Hepatocyte (in vitro differentiated cells): ENCODE measurements around the gene CALHM6. TPM values are rescaled to one million over a fixed set of nuclear protein-coding genes. Genes with fewer than 3 reads are reported as not detected.

Experiments used
- DNase-seq: peaks from one replicate; pipeline ENCODE4 v3.0.0-alpha.2; 2016; ENCODE audit warnings: low spot score
- H2AFZ ChIP-seq: fragments of 200-600 bp; sonication (generic); 2 replicates; pipeline ENCODE4 v1.6.0; 2016; ENCODE audit warnings: antibody characterized with exemption, mild to moderate bottlenecking
- H3K27ac ChIP-seq: fragments of 200-600 bp; sonication (generic); 2 replicates; pipeline ENCODE4 v1.5.1; 2016; ENCODE audit warnings: mild to moderate bottlenecking
- H3K27me3 ChIP-seq: fragments of 200-600 bp; sonication (generic); 2 replicates; pipeline ENCODE4 v1.6.1; 2016
- H3K36me3 ChIP-seq: fragments of 200-600 bp; sonication (generic); replicated peaks from 2 replicates; pipeline ENCODE4 v1.5.1; 2016; ENCODE audit warnings: low read depth; ENCODE audit not compliant: insufficient read depth
- H3K4me1 ChIP-seq: fragments of 200-600 bp; sonication (generic); 2 replicates; pipeline ENCODE4 v1.5.1; 2016; ENCODE audit warnings: mild to moderate bottlenecking, moderate library complexity; ENCODE audit not compliant: insufficient read depth
- H3K4me2 ChIP-seq: fragments of 200-600 bp; sonication (generic); 2 replicates; pipeline ENCODE4 v1.6.0; 2016
- H3K4me3 ChIP-seq: fragments of 200-600 bp; sonication (generic); 2 replicates; pipeline ENCODE4 v1.5.1; 2016; ENCODE audit warnings: mild to moderate bottlenecking
- H3K79me2 ChIP-seq: fragments of 200-600 bp; sonication (generic); 2 replicates; pipeline ENCODE4 v1.6.0; 2017; ENCODE audit warnings: mild to moderate bottlenecking
- H3K9me2 ChIP-seq: fragments of 200-600 bp; sonication (generic); replicated peaks from 2 replicates; pipeline ENCODE4 v1.6.0; 2017; ENCODE audit warnings: mild to moderate bottlenecking; ENCODE audit not compliant: insufficient read depth
- H3K9me3 ChIP-seq: fragments of 200-600 bp; sonication (generic); 2 replicates; pipeline ENCODE4 v1.5.1; 2016; ENCODE audit warnings: low read depth, mild to moderate bottlenecking
- H4K20me1 ChIP-seq: fragments of 200-600 bp; sonication (generic); 2 replicates; pipeline ENCODE4 v1.6.0; 2016; ENCODE audit warnings: mild to moderate bottlenecking; ENCODE audit not compliant: insufficient read depth, poor library complexity, severe bottlenecking
- CTCF ChIP-seq: fragments of 200-600 bp; sonication (generic); IDR thresholded peaks from 2 replicates; pipeline ENCODE4 v1.5.1; 2016; ENCODE audit warnings: antibody characterized with exemption, mild to moderate bottlenecking; ENCODE audit not compliant: poor library complexity
- EZH2 ChIP-seq: fragments of 200-600 bp; sonication (generic); IDR thresholded peaks from 2 replicates; pipeline ENCODE4 v1.6.1; 2016; ENCODE audit warnings: antibody characterized with exemption, mild to moderate bottlenecking, borderline replicate concordance
- EZH2phosphoT487 ChIP-seq: fragments of 200-600 bp; sonication (generic); IDR thresholded peaks from one replicate; pipeline ENCODE4 v1.6.1; 2018; ENCODE audit warnings: antibody characterized with exemption, mild to moderate bottlenecking, low read depth, moderate library complexity; ENCODE audit not compliant: unreplicated experiment, severe bottlenecking
- WGBS: methylation state at CpG from one replicate; pipeline ENCODE4 v1.1.6; 2016; ENCODE audit warnings: low lambda C conversion rate; ENCODE audit errors: missing lambda C conversion rate; 5-methylcytosine and 5-hydroxymethylcytosine counted together
- polyA plus RNA-seq: library from polyadenylated mRNA; unstranded; fragments of >200 nt; fragmentation: Nextera tagmentation; extraction: Ambion mirVana; gene quantifications from 2 replicates; pipeline ENCODE4 v1.2.1, GENCODE V29; 2016
- total RNA-seq: library from RNA; depleted of rRNA; stranded (reverse); fragments of >200 nt; gene quantifications from 2 replicates; pipeline ENCODE4 v1.2.3, GENCODE V29; 2014

CALHM6 gene
- total and polyA plus RNA-seq, 2 experiments from 2014 or later, result 0.50 to 0.83 TPM

GRCh38 chr6:116417661-116418060 is 43.5 kb upstream of the CALHM6 start:
- Histone ChIP-seq H4K20me1 (no peaks in the 10 kb centered on the region), H3K27ac (no peak overlapping the region), H3K4me2 (no peak overlapping the region), H3K9me2 (no peaks in the 10 kb centered on the region), H3K9me3 (no peaks in the 10 kb centered on the region), H3K4me1 (no peaks in the 10 kb centered on the region), H3K79me2 (peaks cover 55% of the 10 kb centered on the region), H3K36me3 (no peaks in the 10 kb centered on the region), H3K27me3 (no peaks in the 10 kb centered on the region), H3K4me3 (no peak overlapping the region), H2AFZ (no peak overlapping the region)
- 75% methylated on average over 3 of the region's 3 CpGs for WGBS
- TF ChIP-seq EZH2 (no peak), EZH2phosphoT487 (no peak), CTCF (no peak)
- DNase-seq, result no peak

GRCh38 chr6:116419069-116419786 is 41.9 kb upstream of the CALHM6 start:
- no peak overlapping the region for H3K4me3 ChIP-seq
- TF ChIP-seq CTCF, result no peak
- TF ChIP-seq EZH2, result no peak
- no peak for TF ChIP-seq EZH2phosphoT487
- no peaks in the 10 kb centered on the region for H3K9me2 ChIP-seq
- H3K36me3 ChIP-seq, result no peaks in the 10 kb centered on the region
- no peaks in the 10 kb centered on the region for H3K9me3 ChIP-seq
- H2AFZ ChIP-seq, result no peak overlapping the region
- no peaks in the 10 kb centered on the region for H3K4me1 ChIP-seq
- no peak overlapping the region for H3K4me2 ChIP-seq
- DNase-seq, result no peak
- no peak overlapping the region for H3K27ac ChIP-seq
- H3K27me3 ChIP-seq, result no peaks in the 10 kb centered on the region
- H3K79me2 ChIP-seq, result peaks cover 61% of the 10 kb centered on the region
- WGBS, result 83% methylated on average over 2 of the region's 2 CpGs
- H4K20me1 ChIP-seq, result no peaks in the 10 kb centered on the region

- Histone ChIP-seq H3K27me3 (no peaks in the 10 kb centered on the region), H3K9me3 (no peaks in the 10 kb centered on the region), H2AFZ (no peak overlapping the region), H4K20me1 (no peaks in the 10 kb centered on the region), H3K27ac (no peak overlapping the region), H3K4me1 (no peaks in the 10 kb centered on the region), H3K4me3 (no peak overlapping the region), H3K9me2 (no peaks in the 10 kb centered on the region), H3K79me2 (peaks cover 59% of the 10 kb centered on the region), H3K36me3 (no peaks in the 10 kb centered on the region), H3K4me2 (no peak overlapping the region)
- TF ChIP-seq CTCF, result no peak
- TF ChIP-seq EZH2, result no peak
- no peak for TF ChIP-seq EZH2phosphoT487
- no peak for DNase-seq
- WGBS, result 99% methylated on average over 5 of the region's 5 CpGs
Measured at GRCh38 chr6:116420341-116420740, 40.8 kb upstream of the CALHM6 start.
